NCI-H2196 (cell line): ENCODE results near the gene MDM2.

Experiments used
- DNase-seq: peaks from one replicate; lab custom pipeline; 2025; ENCODE audit not compliant: unreplicated experiment; lab: John Stamatoyannopoulos, UW

Gene MDM2

GRCh38 chr12:68870443-68870842, 62.5 kb downstream of the MDM2 start:
- DNase-seq: no peak

GRCh38 chr12:68871396-68871795, 63.4 kb downstream of the MDM2 start:
- no peak for DNase-seq

GRCh38 chr12:68871921-68872320, 63.9 kb downstream of the MDM2 start:
- no peak for DNase-seq

- DNase-seq: no peak
Measured at GRCh38 chr12:68873316-68873715, 65.3 kb downstream of the MDM2 start.

GRCh38 chr12:68876461-68876860, 68.5 kb downstream of the MDM2 start:
- DNase-seq: no peak

GRCh38 chr12:68877583-68877982, 69.6 kb downstream of the MDM2 start:
- DNase-seq: no peak

GRCh38 chr12:68878283-68878682, 70.3 kb downstream of the MDM2 start:
- no peak for DNase-seq

- no peak for DNase-seq
Measured at GRCh38 chr12:68878846-68879245, 70.9 kb downstream of the MDM2 start.

- DNase-seq: no peak
Measured at GRCh38 chr12:68880660-68881325, 72.8 kb downstream of the MDM2 start.

- DNase-seq: no peak
Measured at GRCh38 chr12:68882251-68882964, 74.4 kb downstream of the MDM2 start.

- no peak for DNase-seq
Measured at GRCh38 chr12:68883151-68883550, 75.2 kb downstream of the MDM2 start.

- no peak for DNase-seq
Measured at GRCh38 chr12:68884251-68884650, 76.3 kb downstream of the MDM2 start.

GRCh38 chr12:68885381-68885780, 77.4 kb downstream of the MDM2 start:
- no peak for DNase-seq

GRCh38 chr12:68886636-68887572, 78.9 kb downstream of the MDM2 start:
- DNase-seq: no peak

GRCh38 chr12:68887641-68888040, 79.7 kb downstream of the MDM2 start:
- no peak for DNase-seq

- no peak for DNase-seq
Measured at GRCh38 chr12:68888243-68888642, 80.3 kb downstream of the MDM2 start.

- DNase-seq: no peak
Measured at GRCh38 chr12:68890701-68891113, 82.7 kb downstream of the MDM2 start.

- no peak for DNase-seq
Measured at GRCh38 chr12:68891141-68891540, 83.2 kb downstream of the MDM2 start.

GRCh38 chr12:68893201-68893600, 85.2 kb downstream of the MDM2 start:
- no peak for DNase-seq

GRCh38 chr12:68893741-68894140, 85.8 kb downstream of the MDM2 start:
- DNase-seq: no peak

- DNase-seq: no peak
Measured at GRCh38 chr12:68894276-68894855, 86.4 kb downstream of the MDM2 start.
